SK-N-SH treated with all-trans-retinoic acid at 6 μM for 48 hours (cell line): Measurements from ENCODE around the gene CP.

Source experiments
- ATAC-seq: fragments of 200-7000 bp; cut with Tn5 transposase; 3 replicates; pipeline ENCODE4 v1.9.1; 2020; ENCODE audit warnings: mild to moderate bottlenecking, moderate library complexity
- ARNTL ChIP-seq: fragments of 450-650 bp; formaldehyde crosslinking; IDR thresholded peaks from 2 replicates; pipeline ENCODE4 v1.5.0; 2020; ENCODE audit warnings: low read depth, mild to moderate bottlenecking, moderate library complexity, borderline replicate concordance
- BACH2 ChIP-seq: fragments of 250-450 bp; sonication (Bioruptor Pico); IDR thresholded peaks from 2 replicates; pipeline ENCODE4 v1.9.0; 2021; ENCODE audit warnings: mild to moderate bottlenecking, borderline replicate concordance
- CREB5 ChIP-seq: fragments of 250-450 bp; sonication (Bioruptor Pico); IDR thresholded peaks from 2 replicates; pipeline ENCODE4 v1.5.1; 2020; ENCODE audit warnings: low read depth, mild to moderate bottlenecking, moderate library complexity
- CSDC2 ChIP-seq: fragments of 250-450 bp; sonication (Bioruptor Pico); IDR thresholded peaks from 2 replicates; pipeline ENCODE4 v1.5.0; 2020; ENCODE audit warnings: mild to moderate bottlenecking, moderate library complexity
- GLIS3 ChIP-seq: fragments of 250-450 bp; sonication (Bioruptor Pico); IDR thresholded peaks from 2 replicates; pipeline ENCODE4 v1.5.0; 2020; ENCODE audit warnings: mild to moderate bottlenecking, moderate library complexity
- ISL1 ChIP-seq: fragments of 250-450 bp; sonication (Bioruptor Pico); IDR thresholded peaks from 2 replicates; pipeline ENCODE4 v2.1.2; 2022; ENCODE audit warnings: mild to moderate bottlenecking, moderate library complexity
- OSR1 ChIP-seq: fragments of 250-450 bp; sonication (Bioruptor Pico); IDR thresholded peaks from 2 replicates; pipeline ENCODE4 v1.8.0; 2022; ENCODE audit warnings: moderate library complexity, mild to moderate bottlenecking, inconsistent platforms
- PATZ1 ChIP-seq: fragments of 250-450 bp; sonication (Bioruptor Pico); IDR thresholded peaks from 2 replicates; pipeline ENCODE4 v1.8.0; 2020; ENCODE audit warnings: mild to moderate bottlenecking, moderate library complexity, borderline replicate concordance
- POU6F1 ChIP-seq: fragments of 250-450 bp; sonication (Bioruptor Pico); IDR thresholded peaks from 2 replicates; pipeline ENCODE4 v1.8.0; 2021; ENCODE audit warnings: low read depth, mild to moderate bottlenecking, moderate library complexity, borderline replicate concordance
- PPARA ChIP-seq: fragments of 250-450 bp; sonication (Bioruptor Pico); IDR thresholded peaks from 2 replicates; pipeline ENCODE4 v1.5.0; 2020; ENCODE audit warnings: mild to moderate bottlenecking, borderline replicate concordance
- RARB ChIP-seq: fragments of 250-450 bp; sonication (Bioruptor Pico); IDR thresholded peaks from 2 replicates; pipeline ENCODE4 v1.8.0; 2021; ENCODE audit warnings: mild to moderate bottlenecking, moderate library complexity
- SNAI2 ChIP-seq: fragments of 250-450 bp; sonication (Bioruptor Pico); IDR thresholded peaks from 2 replicates; pipeline ENCODE4 v1.5.0; 2020; ENCODE audit warnings: mild to moderate bottlenecking, moderate library complexity
- TCF4 ChIP-seq: fragments of 250-450 bp; sonication (Bioruptor Pico); IDR thresholded peaks from 2 replicates; pipeline ENCODE4 v1.8.0; 2021; ENCODE audit warnings: mild to moderate bottlenecking, moderate library complexity, borderline replicate concordance
- TOX ChIP-seq: fragments of 250-450 bp; sonication (Bioruptor Pico); IDR thresholded peaks from 2 replicates; pipeline ENCODE4 v1.8.0; 2021; ENCODE audit warnings: mild to moderate bottlenecking, moderate library complexity, borderline replicate concordance
- TSHZ2 ChIP-seq: fragments of 250-450 bp; sonication (Bioruptor Pico); IDR thresholded peaks from 2 replicates; pipeline ENCODE4 v1.5.0; 2020; ENCODE audit warnings: mild to moderate bottlenecking, moderate library complexity
- ZC3H10 ChIP-seq: fragments of 250-450 bp; sonication (Bioruptor Pico); IDR thresholded peaks from 2 replicates; pipeline ENCODE4 v1.5.1; 2021; ENCODE audit warnings: mild to moderate bottlenecking, moderate library complexity
- ZFP30 ChIP-seq: fragments of 450-650 bp; formaldehyde crosslinking; IDR thresholded peaks from 2 replicates; pipeline ENCODE4 v1.5.0; 2022; ENCODE audit warnings: mild to moderate bottlenecking, moderate library complexity
- ZNF565 ChIP-seq: fragments of 450-650 bp; formaldehyde crosslinking; conservative IDR thresholded peaks from 2 replicates; pipeline ENCODE4 v1.5.0; 2020; ENCODE audit warnings: low read depth, mild to moderate bottlenecking, moderate library complexity
- ZNF70 ChIP-seq: fragments of 450-650 bp; formaldehyde crosslinking; IDR thresholded peaks from 2 replicates; pipeline ENCODE4 v1.5.0; 2020; ENCODE audit warnings: mild to moderate bottlenecking, moderate library complexity
- ZNF8 ChIP-seq: fragments of 450-650 bp; formaldehyde crosslinking; IDR thresholded peaks from 2 replicates; pipeline ENCODE4 v1.5.0; 2020; ENCODE audit warnings: mild to moderate bottlenecking, moderate library complexity

Gene CP

GRCh38 chr3:149247929-149248691 lies 26.5 kb upstream of the CP start:
- no peak for TF ChIP-seq OSR1 (CRISPR knock-in tag)
- no peak for TF ChIP-seq ZNF70 (CRISPR knock-in tag)
- no peak for TF ChIP-seq BACH2 (CRISPR knock-in tag)
- no peak for TF ChIP-seq ZFP30 (CRISPR knock-in tag)
- TF ChIP-seq ZNF8 (CRISPR knock-in tag), result no peak
- no peak for ATAC-seq

- ATAC-seq, result peak; percentile 76
- peak; percentile 93 for TF ChIP-seq ISL1 (CRISPR knock-in tag)
- TF ChIP-seq ARNTL (CRISPR knock-in tag), result no peak
- 0 out of 2 replicates have a peak, but pooled peaks have one; percentile 12 for TF ChIP-seq POU6F1 (CRISPR knock-in tag)
These were observed 25.5 kb upstream of the CP start for GRCh38 chr3:149247008-149247710.

- peak; percentile 27; the same call in 1 of the 3 replicates for ATAC-seq
- TF ChIP-seq ZNF70 (CRISPR knock-in tag) (no peak), ISL1 (CRISPR knock-in tag) (no peak), ARNTL (CRISPR knock-in tag) (no peak), GLIS3 (no peak), ZNF565 (CRISPR knock-in tag) (no peak), TCF4 (CRISPR knock-in tag) (no peak), CREB5 (no peak), TOX (CRISPR knock-in tag) (no peak), RARB (CRISPR knock-in tag) (no peak), PPARA (no peak), SNAI2 (CRISPR knock-in tag) (no peak)
- TF ChIP-seq, all 23 proteins: peak for 0
These were observed 24.3 kb upstream of the CP start for GRCh38 chr3:149245738-149246451.

- 0 out of 3 replicates have a peak, but pooled peaks have one; percentile 41 for ATAC-seq
- TF ChIP-seq ISL1 (CRISPR knock-in tag), result peak; percentile 78; the same call in 1 of the 2 replicates
- no peak for TF ChIP-seq CREB5
These were observed 21.9 kb upstream of the CP start for GRCh38 chr3:149243540-149243939.

GRCh38 chr3:149239357-149239936 lies 17.8 kb upstream of the CP start:
- ATAC-seq, result no peak
- TF ChIP-seq ZFP30 (CRISPR knock-in tag), result no peak
- no peak for TF ChIP-seq RARB (CRISPR knock-in tag)
- no peak for TF ChIP-seq TSHZ2 (CRISPR knock-in tag)
- TF ChIP-seq ARNTL (CRISPR knock-in tag), result no peak
- TF ChIP-seq PATZ1 (CRISPR knock-in tag), result no peak
- no peak for TF ChIP-seq CSDC2
- TF ChIP-seq POU6F1 (CRISPR knock-in tag), result no peak
- TF ChIP-seq OSR1 (CRISPR knock-in tag), result no peak
- TF ChIP-seq ZC3H10 (CRISPR knock-in tag), result no peak
